GM12891 (cell line): ENCODE measurements around the gene DYRK2.

Source experiments
- POLR2AphosphoS5 ChIP-seq: IDR thresholded peaks from 2 replicates; pipeline ENCODE4 v1.6.1; 2011; ENCODE audit warnings: low read depth, low read length, control low read depth
- POU2F2 ChIP-seq: IDR thresholded peaks from 2 replicates; pipeline ENCODE4 v1.6.1; 2011; ENCODE audit warnings: low read depth, mild to moderate bottlenecking, control low read depth, low read length, moderate library complexity

DNA sequence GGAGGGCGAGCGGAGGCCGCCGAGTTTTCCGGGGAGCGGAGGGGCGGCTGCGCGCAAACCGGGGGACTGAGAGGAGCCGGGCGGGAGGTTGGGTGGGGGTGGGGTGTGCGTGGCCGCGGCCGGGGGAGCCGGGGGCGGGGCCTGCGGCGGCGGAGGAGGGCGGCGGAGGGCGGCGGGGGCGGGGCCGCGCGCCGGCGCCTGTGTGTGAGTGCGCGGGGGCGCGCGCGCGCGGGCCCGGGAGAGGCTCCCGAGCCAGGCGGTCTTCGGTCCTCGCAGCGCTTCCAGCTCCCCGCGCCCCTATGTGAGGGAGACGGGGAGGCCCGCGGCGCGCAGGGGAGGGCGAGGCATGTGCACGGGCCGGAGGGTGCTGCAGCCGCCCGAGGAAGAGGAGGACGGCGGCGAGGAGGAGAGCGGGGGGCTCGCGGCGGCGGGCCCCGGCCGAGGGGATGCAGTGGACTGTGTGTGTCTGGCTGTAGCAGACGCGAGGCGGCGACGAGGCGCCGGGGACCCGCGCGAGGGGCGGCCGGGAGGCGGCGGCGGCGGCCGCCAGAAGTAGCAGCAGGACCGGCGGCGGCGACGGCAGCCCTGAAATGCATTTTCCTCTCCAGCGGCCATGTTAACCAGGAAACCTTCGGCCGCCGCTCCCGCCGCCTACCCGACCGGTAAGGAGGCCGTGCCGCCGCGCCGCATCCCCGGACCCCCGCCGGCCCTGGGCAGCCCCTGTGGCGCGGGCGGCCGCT lies at the start of gene DYRK2:
- TF ChIP-seq POLR2AphosphoS5 (no peak; the same call in 1 of the 2 replicates), POU2F2 (no peak)
